Type B pancreatic cell (in vitro differentiated cells): ENCODE measurements around the gene GLIS1. TPM values are rescaled to one million over a fixed set of nuclear protein-coding genes. Genes with fewer than 3 reads are reported as not detected.

Experiments
- DNase-seq: peaks from one replicate; pipeline ENCODE4 v3.0.0; 2021; ENCODE audit warnings: mixed read lengths; ENCODE audit not compliant: unreplicated experiment; ENCODE audit errors: extremely low spot score
- H3K27ac Mint-ChIP-seq: 2 replicates; pipeline ENCODE4 v1.8.0; 2021; ENCODE audit warnings: mild to moderate bottlenecking, mixed read lengths
- H3K27me3 Mint-ChIP-seq: 2 replicates; pipeline ENCODE4 v1.8.0; 2021; ENCODE audit warnings: mixed read lengths
- H3K36me3 Mint-ChIP-seq: 2 replicates; pipeline ENCODE4 v1.8.0; 2021; ENCODE audit warnings: mixed read lengths
- H3K4me1 Mint-ChIP-seq: one replicate; pipeline ENCODE4 v1.8.0; 2021; ENCODE audit warnings: mixed read lengths; ENCODE audit not compliant: unreplicated experiment
- H3K4me3 Mint-ChIP-seq: 2 replicates; pipeline ENCODE4 v1.8.0; 2021; ENCODE audit warnings: mild to moderate bottlenecking, mixed read lengths
- H3K9me3 Mint-ChIP-seq: 2 replicates; pipeline ENCODE4 v1.8.0; 2021; ENCODE audit warnings: mixed read lengths
- total RNA-seq: library from RNA; stranded (reverse); gene quantifications from 2 replicates; pipeline ENCODE4 v1.2.1, GENCODE V29; 2021; ENCODE audit warnings: low replicate concordance
- TF ChIP-seq, protein P1 (sequence below): fragments of 200-600 bp; sonication (generic); conservative IDR thresholded peaks from 2 replicates; pipeline ENCODE4 v1.5.0; 2021; ENCODE audit warnings: antibody characterized with exemption, mild to moderate bottlenecking

Gene GLIS1
- total RNA-seq, 1 donor from 2014 or later = 2.1 TPM

DNA sequence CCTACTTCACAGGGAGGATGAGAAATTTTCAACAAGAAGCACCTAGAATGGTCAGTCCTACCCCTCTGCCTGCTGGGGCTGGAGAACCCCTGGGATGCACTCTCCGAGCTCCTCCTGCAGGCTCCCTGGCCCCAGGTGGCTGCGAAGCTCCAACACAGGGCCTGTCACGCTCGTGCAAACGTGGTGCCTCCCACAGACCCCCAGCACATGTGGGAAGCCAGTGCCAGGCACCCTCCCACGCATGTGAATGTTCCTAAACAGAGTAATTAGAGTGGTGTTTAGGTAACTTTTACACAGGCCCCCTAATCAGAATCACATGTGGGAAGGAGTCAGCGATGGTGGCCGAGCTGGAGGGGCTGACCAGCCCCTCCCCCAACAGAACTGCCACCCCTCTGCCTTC lies 28.4 kb downstream of the GLIS1 start:
- Mint-ChIP-seq H3K9me3 (no peaks in the 10 kb centered on the region), H3K36me3 (no peaks in the 10 kb centered on the region), H3K27me3 (peaks cover 29% of the 10 kb centered on the region), H3K4me1 (peaks cover 13% of the 10 kb centered on the region), H3K4me3 (no peak overlapping the region), H3K27ac (no peak overlapping the region)
- TF ChIP-seq, protein P1, sequence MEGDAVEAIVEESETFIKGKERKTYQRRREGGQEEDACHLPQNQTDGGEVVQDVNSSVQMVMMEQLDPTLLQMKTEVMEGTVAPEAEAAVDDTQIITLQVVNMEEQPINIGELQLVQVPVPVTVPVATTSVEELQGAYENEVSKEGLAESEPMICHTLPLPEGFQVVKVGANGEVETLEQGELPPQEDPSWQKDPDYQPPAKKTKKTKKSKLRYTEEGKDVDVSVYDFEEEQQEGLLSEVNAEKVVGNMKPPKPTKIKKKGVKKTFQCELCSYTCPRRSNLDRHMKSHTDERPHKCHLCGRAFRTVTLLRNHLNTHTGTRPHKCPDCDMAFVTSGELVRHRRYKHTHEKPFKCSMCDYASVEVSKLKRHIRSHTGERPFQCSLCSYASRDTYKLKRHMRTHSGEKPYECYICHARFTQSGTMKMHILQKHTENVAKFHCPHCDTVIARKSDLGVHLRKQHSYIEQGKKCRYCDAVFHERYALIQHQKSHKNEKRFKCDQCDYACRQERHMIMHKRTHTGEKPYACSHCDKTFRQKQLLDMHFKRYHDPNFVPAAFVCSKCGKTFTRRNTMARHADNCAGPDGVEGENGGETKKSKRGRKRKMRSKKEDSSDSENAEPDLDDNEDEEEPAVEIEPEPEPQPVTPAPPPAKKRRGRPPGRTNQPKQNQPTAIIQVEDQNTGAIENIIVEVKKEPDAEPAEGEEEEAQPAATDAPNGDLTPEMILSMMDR = no peak
- no peak for DNase-seq

DNA sequence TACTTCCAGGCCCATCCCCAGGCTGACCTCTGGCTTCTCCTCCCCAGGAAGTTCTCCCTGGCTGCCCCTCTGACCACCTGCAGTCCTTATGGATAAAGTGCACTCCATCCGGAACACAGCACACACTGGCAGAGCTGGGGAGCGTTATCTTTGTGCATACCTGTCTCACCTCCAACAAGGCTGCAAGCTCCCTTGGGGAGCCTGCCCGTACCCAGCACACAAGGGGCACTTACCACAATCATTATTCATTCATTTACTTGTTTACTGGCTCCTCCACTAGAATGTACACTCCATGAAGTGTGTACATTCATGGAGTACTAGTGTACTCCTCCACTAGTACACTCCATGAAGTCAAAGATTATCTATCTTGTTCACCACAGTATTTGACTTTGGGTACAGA lies 30.3 kb downstream of the GLIS1 start:
- TF ChIP-seq, protein P1 = no peak
- Mint-ChIP-seq H3K36me3 (no peaks in the 10 kb centered on the region), H3K4me1 (peaks cover 13% of the 10 kb centered on the region), H3K9me3 (no peaks in the 10 kb centered on the region), H3K4me3 (no peak overlapping the region), H3K27ac (no peak overlapping the region), H3K27me3 (peaks cover 39% of the 10 kb centered on the region)
- DNase-seq = no peak

GRCh38 chr1:53706356-53706755 lies 32.6 kb downstream of the GLIS1 start:
- no peak overlapping the region for H3K27ac Mint-ChIP-seq
- TF ChIP-seq, protein P1 = no peak
- peaks cover 41% of the 10 kb centered on the region for H3K27me3 Mint-ChIP-seq
- H3K9me3 Mint-ChIP-seq = no peaks in the 10 kb centered on the region
- H3K4me3 Mint-ChIP-seq = no peak overlapping the region
- DNase-seq = no peak
- peaks cover 18% of the 10 kb centered on the region for H3K4me1 Mint-ChIP-seq
- H3K36me3 Mint-ChIP-seq = no peaks in the 10 kb centered on the region

GRCh38 chr1:53705446-53706096 lies 33.4 kb downstream of the GLIS1 start:
- peaks cover 14% of the 10 kb centered on the region for H3K4me1 Mint-ChIP-seq
- no peaks in the 10 kb centered on the region for H3K36me3 Mint-ChIP-seq
- no peak for DNase-seq
- H3K27me3 Mint-ChIP-seq = peaks cover 43% of the 10 kb centered on the region
- no peak overlapping the region for H3K27ac Mint-ChIP-seq
- no peak overlapping the region for H3K4me3 Mint-ChIP-seq
- H3K9me3 Mint-ChIP-seq = no peaks in the 10 kb centered on the region
- TF ChIP-seq, protein P1 = no peak

- Mint-ChIP-seq H3K4me3 (no peak overlapping the region), H3K27me3 (peaks cover 47% of the 10 kb centered on the region), H3K4me1 (peaks cover 14% of the 10 kb centered on the region), H3K9me3 (no peaks in the 10 kb centered on the region), H3K27ac (no peak overlapping the region), H3K36me3 (no peaks in the 10 kb centered on the region)
- DNase-seq = no peak
- TF ChIP-seq, protein P1 = no peak
Observed at GRCh38 chr1:53704804-53705445, 34.0 kb downstream of the GLIS1 start.
